WTC11 (cell line): Measurements from ENCODE around the gene SPC24.

ENCODE experiments used
- KAT7 ChIP-seq: sonication (generic); formaldehyde crosslinking; IDR thresholded peaks from 2 replicates; pipeline ENCODE4 v1.8.1; 2023; ENCODE audit warnings: missing genetic modification reagents, mild to moderate bottlenecking, borderline replicate concordance
- MAX ChIP-seq: sonication (generic); formaldehyde crosslinking; IDR thresholded peaks from 2 replicates; pipeline ENCODE4 v1.8.0; 2022; ENCODE audit warnings: mild to moderate bottlenecking, missing genetic modification reagents
- NR2C2 ChIP-seq: sonication (generic); formaldehyde crosslinking; IDR thresholded peaks from 2 replicates; pipeline ENCODE4 v1.8.0; 2022; ENCODE audit warnings: mild to moderate bottlenecking, missing genetic modification reagents
- NR3C1 ChIP-seq: sonication (generic); formaldehyde crosslinking; conservative IDR thresholded peaks from 2 replicates; pipeline ENCODE4 v1.8.1; 2023; ENCODE audit warnings: low read depth, mild to moderate bottlenecking, missing genetic modification reagents
- PREB ChIP-seq: sonication (generic); formaldehyde crosslinking; IDR thresholded peaks from 2 replicates; pipeline ENCODE4 v1.8.1; 2022; ENCODE audit warnings: mild to moderate bottlenecking, missing genetic modification reagents, moderate library complexity, borderline replicate concordance
- SP1 ChIP-seq: sonication (generic); formaldehyde crosslinking; conservative IDR thresholded peaks from 2 replicates; pipeline ENCODE4 v1.8.1; 2022; ENCODE audit warnings: missing genetic modification reagents
- ZBTB43 ChIP-seq: sonication (generic); formaldehyde crosslinking; IDR thresholded peaks from 2 replicates; pipeline ENCODE4 v1.8.1; 2023; ENCODE audit warnings: mild to moderate bottlenecking, missing genetic modification reagents
- ZNF263 ChIP-seq: sonication (generic); formaldehyde crosslinking; IDR thresholded peaks from 2 replicates; pipeline ENCODE4 v1.8.1; 2022; ENCODE audit warnings: low read depth, mild to moderate bottlenecking, moderate library complexity, missing genetic modification reagents
- ZNF416 ChIP-seq: fragments of 250-450 bp; sonication (Bioruptor Pico); IDR thresholded peaks from 2 replicates; pipeline ENCODE4 v1.9.0; 2021; ENCODE audit warnings: mild to moderate bottlenecking, inconsistent platforms
- TF ChIP-seq, protein P1 (sequence below): fragments of 200-600 bp; IDR thresholded peaks from 2 replicates; pipeline ENCODE4 v1.8.0; 2022; ENCODE audit warnings: antibody characterized with exemption
- TF ChIP-seq, protein P2 (sequence below): sonication (generic); formaldehyde crosslinking; IDR thresholded peaks from 2 replicates; pipeline ENCODE4 v1.8.1; 2023; ENCODE audit warnings: mild to moderate bottlenecking, missing genetic modification reagents, moderate library complexity
- TF ChIP-seq, protein P3 (sequence below): sonication (generic); formaldehyde crosslinking; IDR thresholded peaks from 2 replicates; pipeline ENCODE4 v1.8.1; 2023; ENCODE audit warnings: mild to moderate bottlenecking, missing genetic modification reagents

GRCh38 chr19:11198175-11198534, 42.6 kb upstream of the SPC24 start:
- TF ChIP-seq, protein P1, sequence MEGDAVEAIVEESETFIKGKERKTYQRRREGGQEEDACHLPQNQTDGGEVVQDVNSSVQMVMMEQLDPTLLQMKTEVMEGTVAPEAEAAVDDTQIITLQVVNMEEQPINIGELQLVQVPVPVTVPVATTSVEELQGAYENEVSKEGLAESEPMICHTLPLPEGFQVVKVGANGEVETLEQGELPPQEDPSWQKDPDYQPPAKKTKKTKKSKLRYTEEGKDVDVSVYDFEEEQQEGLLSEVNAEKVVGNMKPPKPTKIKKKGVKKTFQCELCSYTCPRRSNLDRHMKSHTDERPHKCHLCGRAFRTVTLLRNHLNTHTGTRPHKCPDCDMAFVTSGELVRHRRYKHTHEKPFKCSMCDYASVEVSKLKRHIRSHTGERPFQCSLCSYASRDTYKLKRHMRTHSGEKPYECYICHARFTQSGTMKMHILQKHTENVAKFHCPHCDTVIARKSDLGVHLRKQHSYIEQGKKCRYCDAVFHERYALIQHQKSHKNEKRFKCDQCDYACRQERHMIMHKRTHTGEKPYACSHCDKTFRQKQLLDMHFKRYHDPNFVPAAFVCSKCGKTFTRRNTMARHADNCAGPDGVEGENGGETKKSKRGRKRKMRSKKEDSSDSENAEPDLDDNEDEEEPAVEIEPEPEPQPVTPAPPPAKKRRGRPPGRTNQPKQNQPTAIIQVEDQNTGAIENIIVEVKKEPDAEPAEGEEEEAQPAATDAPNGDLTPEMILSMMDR, result no peak
- TF ChIP-seq PREB (CRISPR knock-in tag) (no peak), SP1 (CRISPR knock-in tag) (no peak), NR3C1 (CRISPR knock-in tag) (no peak), ZNF416 (CRISPR knock-in tag) (no peak), MAX (CRISPR knock-in tag) (no peak), NR2C2 (CRISPR knock-in tag) (no peak), ZBTB43 (CRISPR knock-in tag) (no peak), KAT7 (CRISPR knock-in tag) (no peak), ZNF263 (CRISPR knock-in tag) (no peak)
- TF ChIP-seq, protein P2, sequence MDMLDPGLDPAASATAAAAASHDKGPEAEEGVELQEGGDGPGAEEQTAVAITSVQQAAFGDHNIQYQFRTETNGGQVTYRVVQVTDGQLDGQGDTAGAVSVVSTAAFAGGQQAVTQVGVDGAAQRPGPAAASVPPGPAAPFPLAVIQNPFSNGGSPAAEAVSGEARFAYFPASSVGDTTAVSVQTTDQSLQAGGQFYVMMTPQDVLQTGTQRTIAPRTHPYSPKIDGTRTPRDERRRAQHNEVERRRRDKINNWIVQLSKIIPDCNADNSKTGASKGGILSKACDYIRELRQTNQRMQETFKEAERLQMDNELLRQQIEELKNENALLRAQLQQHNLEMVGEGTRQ, result no peak
- TF ChIP-seq, protein P3, sequence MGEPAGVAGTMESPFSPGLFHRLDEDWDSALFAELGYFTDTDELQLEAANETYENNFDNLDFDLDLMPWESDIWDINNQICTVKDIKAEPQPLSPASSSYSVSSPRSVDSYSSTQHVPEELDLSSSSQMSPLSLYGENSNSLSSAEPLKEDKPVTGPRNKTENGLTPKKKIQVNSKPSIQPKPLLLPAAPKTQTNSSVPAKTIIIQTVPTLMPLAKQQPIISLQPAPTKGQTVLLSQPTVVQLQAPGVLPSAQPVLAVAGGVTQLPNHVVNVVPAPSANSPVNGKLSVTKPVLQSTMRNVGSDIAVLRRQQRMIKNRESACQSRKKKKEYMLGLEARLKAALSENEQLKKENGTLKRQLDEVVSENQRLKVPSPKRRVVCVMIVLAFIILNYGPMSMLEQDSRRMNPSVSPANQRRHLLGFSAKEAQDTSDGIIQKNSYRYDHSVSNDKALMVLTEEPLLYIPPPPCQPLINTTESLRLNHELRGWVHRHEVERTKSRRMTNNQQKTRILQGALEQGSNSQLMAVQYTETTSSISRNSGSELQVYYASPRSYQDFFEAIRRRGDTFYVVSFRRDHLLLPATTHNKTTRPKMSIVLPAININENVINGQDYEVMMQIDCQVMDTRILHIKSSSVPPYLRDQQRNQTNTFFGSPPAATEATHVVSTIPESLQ, result no peak
